GM23338 (cell line): ENCODE data around the gene KIF2A. TPM values are rescaled to one million over a fixed set of nuclear protein-coding genes. Genes with fewer than 3 reads are reported as not detected.

Experiments used
- ATAC-seq: fragments of 200-7000 bp; cut with Tn5 transposase; 3 replicates; pipeline ENCODE4 v1.9.1; 2020
- DNase-seq: peaks from one replicate; pipeline ENCODE4 v3.0.0-alpha.2; 2015; ENCODE audit warnings: low spot score
- H2AFZ ChIP-seq: fragments of 200-600 bp; sonication (generic); 2 replicates; pipeline ENCODE4 v1.8.0; 2016; ENCODE audit warnings: antibody characterized with exemption, mild to moderate bottlenecking, moderate library complexity
- H3F3A ChIP-seq: fragments of 200-600 bp; sonication (generic); replicated peaks from 2 replicates; pipeline ENCODE4 v1.8.0; 2017; ENCODE audit warnings: antibody characterized with exemption, mixed run types, low read depth
- H3K27ac ChIP-seq: fragments of 200-600 bp; sonication (generic); 2 replicates; pipeline ENCODE4 v1.6.1; 2016; ENCODE audit warnings: low read depth
- H3K27me3 ChIP-seq: fragments of 200-600 bp; sonication (generic); 2 replicates; pipeline ENCODE4 v1.8.0; 2016; ENCODE audit warnings: mild to moderate bottlenecking, mixed run types, moderate library complexity; ENCODE audit not compliant: insufficient read depth
- H3K36me3 ChIP-seq: fragments of 200-600 bp; sonication (generic); 2 replicates; pipeline ENCODE4 v1.8.0; 2016; ENCODE audit warnings: mild to moderate bottlenecking; ENCODE audit not compliant: insufficient read depth
- H3K4me1 ChIP-seq: fragments of 200-600 bp; sonication (generic); 2 replicates; pipeline ENCODE4 v1.8.0; 2016; ENCODE audit warnings: mild to moderate bottlenecking, moderate library complexity; ENCODE audit not compliant: insufficient read depth
- H3K4me2 ChIP-seq: fragments of 200-600 bp; sonication (generic); 2 replicates; pipeline ENCODE4 v1.7.1; 2017; ENCODE audit warnings: mixed run types
- H3K4me3 ChIP-seq: fragments of 200-600 bp; sonication (generic); 2 replicates; pipeline ENCODE4 v1.6.1; 2016; ENCODE audit warnings: mixed run types
- H3K79me2 ChIP-seq: fragments of 200-600 bp; sonication (generic); replicated peaks from 2 replicates; pipeline ENCODE4 v1.8.0; 2017; ENCODE audit warnings: mild to moderate bottlenecking; ENCODE audit not compliant: insufficient read depth
- H3K9me2 ChIP-seq: fragments of 200-600 bp; sonication (generic); 2 replicates; pipeline ENCODE4 v1.8.0; 2017; ENCODE audit not compliant: insufficient read depth
- H4K20me1 ChIP-seq: fragments of 200-600 bp; sonication (generic); replicated peaks from 2 replicates; pipeline ENCODE4 v1.8.0; 2017; ENCODE audit warnings: mild to moderate bottlenecking; ENCODE audit not compliant: insufficient read depth
- H3K27ac Mint-ChIP-seq: 2 replicates; pipeline ENCODE4 v1.8.0; 2020; ENCODE audit warnings: inconsistent platforms, mild to moderate bottlenecking, moderate library complexity, mixed read lengths
- H3K27me3 Mint-ChIP-seq: 3 replicates; pipeline ENCODE4 v1.8.0; 2022; ENCODE audit warnings: low read depth, mild to moderate bottlenecking, moderate library complexity, mixed read lengths, inconsistent platforms; ENCODE audit not compliant: insufficient read depth, poor library complexity
- H3K36me3 Mint-ChIP-seq: 3 replicates; pipeline ENCODE4 v1.8.0; 2021; ENCODE audit warnings: low read depth, mild to moderate bottlenecking, inconsistent platforms, moderate library complexity, mixed read lengths
- H3K4me1 Mint-ChIP-seq: 3 replicates; pipeline ENCODE4 v1.8.0; 2020; ENCODE audit warnings: mild to moderate bottlenecking, inconsistent platforms, mixed read lengths
- H3K4me3 Mint-ChIP-seq: 3 replicates; pipeline ENCODE4 v1.8.0; 2021; ENCODE audit warnings: moderate library complexity, mild to moderate bottlenecking, inconsistent platforms, mixed read lengths
- H3K9me3 Mint-ChIP-seq: 3 replicates; pipeline ENCODE4 v1.8.0; 2020; ENCODE audit warnings: moderate library complexity, mild to moderate bottlenecking, inconsistent platforms, mixed read lengths
- CREB1 ChIP-seq: fragments of 250-450 bp; sonication (Bioruptor Pico); IDR thresholded peaks from 2 replicates; pipeline ENCODE4 v1.5.0; 2020; ENCODE audit warnings: low read depth, mild to moderate bottlenecking, moderate library complexity
- CTCF ChIP-seq, 2 experiments: fragments of 200-600 bp in 1 of 2; sonication (generic) in 1 of 2; conservative IDR thresholded peaks; 2 replicates each; pipeline versions ENCODE4 v1.5.1 to v1.6.1; 2016 to 2017; ENCODE audit warnings: antibody characterized with exemption in 2 of 2, low read depth in 2 of 2, mild to moderate bottlenecking in 2 of 2, moderate library complexity in 1 of 2
- EZH2 ChIP-seq: fragments of 200-600 bp; sonication (generic); IDR thresholded peaks from one replicate; pipeline ENCODE4 v1.8.0; 2017; ENCODE audit warnings: antibody characterized with exemption, mild to moderate bottlenecking, low read depth; ENCODE audit not compliant: unreplicated experiment
- EZH2phosphoT487 ChIP-seq: fragments of 200-600 bp; sonication (generic); IDR thresholded peaks from one replicate; pipeline ENCODE4 v1.8.1; 2018; ENCODE audit warnings: antibody characterized with exemption; ENCODE audit not compliant: unreplicated experiment
- JUNB ChIP-seq: IDR thresholded peaks from one replicate; pipeline ENCODE4 v1.6.1; 2016; ENCODE audit warnings: antibody characterized with exemption; ENCODE audit not compliant: unreplicated experiment
- NANOG ChIP-seq: IDR thresholded peaks from 2 replicates; pipeline ENCODE4 v1.6.1; 2016; ENCODE audit warnings: antibody characterized with exemption, borderline replicate concordance
- POLR2AphosphoS5 ChIP-seq: IDR thresholded peaks from 2 replicates; pipeline ENCODE4 v1.6.1; 2016; ENCODE audit warnings: antibody characterized with exemption, low read depth
- STAT1 ChIP-seq: IDR thresholded peaks from one replicate; pipeline ENCODE4 v1.6.1; 2016; ENCODE audit warnings: antibody characterized with exemption; ENCODE audit not compliant: unreplicated experiment
- ZNF114 ChIP-seq: fragments of 250-450 bp; sonication (Bioruptor Pico); IDR thresholded peaks from 2 replicates; pipeline ENCODE4 v1.5.0; 2020; ENCODE audit warnings: mild to moderate bottlenecking, moderate library complexity
- ZNF331 ChIP-seq: fragments of 250-450 bp; sonication (Bioruptor Pico); IDR thresholded peaks from 2 replicates; pipeline ENCODE4 v1.5.0; 2020; ENCODE audit warnings: low read depth, mild to moderate bottlenecking, moderate library complexity
- polyA plus RNA-seq: library from polyadenylated mRNA; unstranded; fragments of >200 nt; fragmentation: Nextera tagmentation; extraction: Ambion mirVana; gene quantifications from 2 replicates; pipeline ENCODE4 v1.2.1, GENCODE V29; 2016
- total RNA-seq: library from RNA; depleted of rRNA; stranded (reverse); fragments of >200 nt; shearing (Covaris generic); gene quantifications from 2 replicates; pipeline ENCODE4 v1.2.3, GENCODE V29; 2014
- TF ChIP-seq, protein P1 (sequence below): IDR thresholded peaks from 2 replicates; pipeline ENCODE4 v1.6.1; 2016; ENCODE audit warnings: antibody characterized with exemption
- TF ChIP-seq, protein P2 (sequence below): IDR thresholded peaks from one replicate; pipeline ENCODE4 v1.6.1; 2018; ENCODE audit warnings: antibody characterized with exemption; ENCODE audit not compliant: unreplicated experiment

The KIF2A gene
- total and polyA plus RNA-seq, 2 experiments from 2014 or later: 120 to 122 TPM

GRCh38 chr5:62333250-62333794 lies 27.3 kb downstream of the KIF2A start:
- Mint-ChIP-seq H3K27me3 (peaks cover 7% of the 10 kb centered on the region), H3K36me3 (peaks cover 8% of the 10 kb centered on the region; the same call in 2 of the 3 replicates), H3K27ac (no peak overlapping the region), H3K9me3 (no peaks in the 10 kb centered on the region), H3K4me1 (peaks cover 9% of the 10 kb centered on the region), H3K4me3 (no peak overlapping the region)
- Histone ChIP-seq H3K27ac (no peak overlapping the region), H3F3A (no peaks in the 10 kb centered on the region), H2AFZ (no peak overlapping the region), H3K79me2 (peaks cover 95% of the 10 kb centered on the region), H3K36me3 (no peaks in the 10 kb centered on the region), H3K4me1 (peaks cover 3% of the 10 kb centered on the region; the same call in 1 of the 2 replicates), H3K4me2 (no peak overlapping the region), H3K27me3 (no peaks in the 10 kb centered on the region), H3K9me2 (no peaks in the 10 kb centered on the region), H3K4me3 (no peak overlapping the region), H4K20me1 (peaks cover 35% of the 10 kb centered on the region)
- DNase-seq (no peak), ATAC-seq (no peak)
- TF ChIP-seq CTCF (conservative IDR thresholded peaks at IDR 0.05; ENCODE audit: low read depth in 2 of 2) (no peak), ZNF331 (CRISPR knock-in tag) (no peak), STAT1 (no peak)
- TF ChIP-seq, protein P1, sequence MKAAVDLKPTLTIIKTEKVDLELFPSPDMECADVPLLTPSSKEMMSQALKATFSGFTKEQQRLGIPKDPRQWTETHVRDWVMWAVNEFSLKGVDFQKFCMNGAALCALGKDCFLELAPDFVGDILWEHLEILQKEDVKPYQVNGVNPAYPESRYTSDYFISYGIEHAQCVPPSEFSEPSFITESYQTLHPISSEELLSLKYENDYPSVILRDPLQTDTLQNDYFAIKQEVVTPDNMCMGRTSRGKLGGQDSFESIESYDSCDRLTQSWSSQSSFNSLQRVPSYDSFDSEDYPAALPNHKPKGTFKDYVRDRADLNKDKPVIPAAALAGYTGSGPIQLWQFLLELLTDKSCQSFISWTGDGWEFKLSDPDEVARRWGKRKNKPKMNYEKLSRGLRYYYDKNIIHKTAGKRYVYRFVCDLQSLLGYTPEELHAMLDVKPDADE: no peak
- TF ChIP-seq, protein P2, sequence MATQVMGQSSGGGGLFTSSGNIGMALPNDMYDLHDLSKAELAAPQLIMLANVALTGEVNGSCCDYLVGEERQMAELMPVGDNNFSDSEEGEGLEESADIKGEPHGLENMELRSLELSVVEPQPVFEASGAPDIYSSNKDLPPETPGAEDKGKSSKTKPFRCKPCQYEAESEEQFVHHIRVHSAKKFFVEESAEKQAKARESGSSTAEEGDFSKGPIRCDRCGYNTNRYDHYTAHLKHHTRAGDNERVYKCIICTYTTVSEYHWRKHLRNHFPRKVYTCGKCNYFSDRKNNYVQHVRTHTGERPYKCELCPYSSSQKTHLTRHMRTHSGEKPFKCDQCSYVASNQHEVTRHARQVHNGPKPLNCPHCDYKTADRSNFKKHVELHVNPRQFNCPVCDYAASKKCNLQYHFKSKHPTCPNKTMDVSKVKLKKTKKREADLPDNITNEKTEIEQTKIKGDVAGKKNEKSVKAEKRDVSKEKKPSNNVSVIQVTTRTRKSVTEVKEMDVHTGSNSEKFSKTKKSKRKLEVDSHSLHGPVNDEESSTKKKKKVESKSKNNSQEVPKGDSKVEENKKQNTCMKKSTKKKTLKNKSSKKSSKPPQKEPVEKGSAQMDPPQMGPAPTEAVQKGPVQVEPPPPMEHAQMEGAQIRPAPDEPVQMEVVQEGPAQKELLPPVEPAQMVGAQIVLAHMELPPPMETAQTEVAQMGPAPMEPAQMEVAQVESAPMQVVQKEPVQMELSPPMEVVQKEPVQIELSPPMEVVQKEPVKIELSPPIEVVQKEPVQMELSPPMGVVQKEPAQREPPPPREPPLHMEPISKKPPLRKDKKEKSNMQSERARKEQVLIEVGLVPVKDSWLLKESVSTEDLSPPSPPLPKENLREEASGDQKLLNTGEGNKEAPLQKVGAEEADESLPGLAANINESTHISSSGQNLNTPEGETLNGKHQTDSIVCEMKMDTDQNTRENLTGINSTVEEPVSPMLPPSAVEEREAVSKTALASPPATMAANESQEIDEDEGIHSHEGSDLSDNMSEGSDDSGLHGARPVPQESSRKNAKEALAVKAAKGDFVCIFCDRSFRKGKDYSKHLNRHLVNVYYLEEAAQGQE: no peak

DNA sequence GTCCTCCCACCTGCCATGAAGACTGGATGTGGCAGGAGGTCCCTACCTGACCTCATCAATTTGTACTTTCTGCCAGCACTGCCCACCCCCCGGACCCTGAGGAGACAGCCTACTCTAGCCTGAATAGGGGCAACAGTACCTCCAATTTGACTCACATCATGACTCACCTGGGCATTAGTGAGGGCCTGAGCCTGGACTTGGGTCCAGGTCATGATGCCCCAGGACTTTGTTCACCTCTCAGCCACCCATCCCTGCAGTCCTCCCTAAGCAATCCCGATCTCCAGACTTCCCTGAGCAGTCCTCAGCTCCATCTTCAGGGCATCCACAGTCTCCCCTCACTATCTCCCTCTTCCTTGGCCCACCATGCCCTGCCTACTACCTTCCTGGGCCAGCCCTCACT lies 28.1 kb downstream of the KIF2A start:
- Mint-ChIP-seq H3K36me3 (peaks cover 8% of the 10 kb centered on the region; the same call in 2 of the 3 replicates), H3K4me1 (peaks cover 4% of the 10 kb centered on the region), H3K27ac (0 out of 2 replicates have a peak overlapping the region, but pooled peaks have one; percentile 47), H3K9me3 (no peaks in the 10 kb centered on the region), H3K4me3 (no peak overlapping the region), H3K27me3 (peaks cover 7% of the 10 kb centered on the region)
- no peaks in the 10 kb centered on the region for H3K27me3 ChIP-seq
- H3F3A ChIP-seq: no peaks in the 10 kb centered on the region
- H3K4me1 ChIP-seq: peaks cover 3% of the 10 kb centered on the region; the same call in 1 of the 2 replicates
- peaks cover 38% of the 10 kb centered on the region for H4K20me1 ChIP-seq
- H2AFZ ChIP-seq: no peak overlapping the region
- no peak overlapping the region for H3K4me3 ChIP-seq
- H3K4me2 ChIP-seq: no peak overlapping the region
- H3K79me2 ChIP-seq: peaks cover 95% of the 10 kb centered on the region
- H3K27ac ChIP-seq: no peak overlapping the region
- ATAC-seq (no peak), DNase-seq (no peak)
- no peaks in the 10 kb centered on the region for H3K9me2 ChIP-seq
- H3K36me3 ChIP-seq: no peaks in the 10 kb centered on the region
- TF ChIP-seq POLR2AphosphoS5: no peak
- TF ChIP-seq EZH2phosphoT487: no peak
- TF ChIP-seq NANOG: no peak
- TF ChIP-seq ZNF114 (CRISPR knock-in tag): no peak
- TF ChIP-seq EZH2: no peak
- TF ChIP-seq, protein P2: no peak
- TF ChIP-seq ZNF331 (CRISPR knock-in tag): no peak
- no peak for TF ChIP-seq JUNB
- no peak for TF ChIP-seq STAT1
- no peak for TF ChIP-seq CREB1 (CRISPR knock-in tag)
- TF ChIP-seq, protein P1: no peak
